Lower lobe of right lung (tissue), 2 donors: ENCODE results near the gene CELF2. TPM values are rescaled to one million over a fixed set of nuclear protein-coding genes. Genes with fewer than 3 reads are reported as not detected.

ENCODE experiments used
- ATAC-seq, 2 donors: fragments of 200-7000 bp; cut with Tn5 transposase; one replicate each; pipeline ENCODE4 v1.9.1; 2020 to 2022; ENCODE audit warnings: mild to moderate bottlenecking in 2 of 2, moderate library complexity in 2 of 2
- DNase-seq: peaks from one replicate; pipeline ENCODE4 v3.0.0-alpha.2; 2020
- H3K27ac ChIP-seq: fragments of 200-600 bp; one replicate; pipeline ENCODE4 v1.8.0; 2022
- H3K27me3 ChIP-seq: fragments of 200-600 bp; one replicate; pipeline ENCODE4 v1.8.0; 2022; ENCODE audit warnings: low read depth
- H3K36me3 ChIP-seq: fragments of 200-600 bp; one replicate; pipeline ENCODE4 v1.8.0; 2022; ENCODE audit warnings: mild to moderate bottlenecking
- H3K4me1 ChIP-seq: fragments of 200-600 bp; one replicate; pipeline ENCODE4 v1.8.0; 2022
- H3K4me3 ChIP-seq: fragments of 200-600 bp; one replicate; pipeline ENCODE4 v1.8.0; 2022; ENCODE audit warnings: mild to moderate bottlenecking
- H3K9me3 ChIP-seq: fragments of 200-600 bp; one replicate; pipeline ENCODE4 v1.8.0; 2022
- intact Hi-C: fragments of 100-400 bp; cut with DNase I; formaldehyde crosslinking; loops from one replicate; pipeline ENCODE4 v1.11.0; 2022
- total RNA-seq: library from RNA; stranded (reverse); fragmentation: NEBNext Ultra II Directional; extraction: Animal tissue kit (Norgen Biotek cat#: 25700); gene quantifications from one replicate; pipeline ENCODE4 v1.2.1, GENCODE V29; 2021
- TF ChIP-seq, protein P1 (sequence below): fragments of 200-600 bp; IDR thresholded peaks from one replicate; pipeline ENCODE4 v1.8.0; 2022; ENCODE audit warnings: antibody characterized with exemption, mild to moderate bottlenecking
- donor health status: DM: no; HTN: yes; CAD: no; lungs with severe emphysema.

The CELF2 gene
- total RNA-seq, 1 donor from 2014 or later, result 106 TPM

GRCh38 chr10:11045487-11045886 lies 27.8 kb downstream of the CELF2 start:
- Histone ChIP-seq H3K27ac (no peak overlapping the region), H3K4me3 (no peak overlapping the region), H3K27me3 (no peaks in the 10 kb centered on the region), H3K4me1 (peaks cover 12% of the 10 kb centered on the region), H3K36me3 (no peaks in the 10 kb centered on the region), H3K9me3 (no peaks in the 10 kb centered on the region)
- DNase-seq, result no peak
- TF ChIP-seq, protein P1, sequence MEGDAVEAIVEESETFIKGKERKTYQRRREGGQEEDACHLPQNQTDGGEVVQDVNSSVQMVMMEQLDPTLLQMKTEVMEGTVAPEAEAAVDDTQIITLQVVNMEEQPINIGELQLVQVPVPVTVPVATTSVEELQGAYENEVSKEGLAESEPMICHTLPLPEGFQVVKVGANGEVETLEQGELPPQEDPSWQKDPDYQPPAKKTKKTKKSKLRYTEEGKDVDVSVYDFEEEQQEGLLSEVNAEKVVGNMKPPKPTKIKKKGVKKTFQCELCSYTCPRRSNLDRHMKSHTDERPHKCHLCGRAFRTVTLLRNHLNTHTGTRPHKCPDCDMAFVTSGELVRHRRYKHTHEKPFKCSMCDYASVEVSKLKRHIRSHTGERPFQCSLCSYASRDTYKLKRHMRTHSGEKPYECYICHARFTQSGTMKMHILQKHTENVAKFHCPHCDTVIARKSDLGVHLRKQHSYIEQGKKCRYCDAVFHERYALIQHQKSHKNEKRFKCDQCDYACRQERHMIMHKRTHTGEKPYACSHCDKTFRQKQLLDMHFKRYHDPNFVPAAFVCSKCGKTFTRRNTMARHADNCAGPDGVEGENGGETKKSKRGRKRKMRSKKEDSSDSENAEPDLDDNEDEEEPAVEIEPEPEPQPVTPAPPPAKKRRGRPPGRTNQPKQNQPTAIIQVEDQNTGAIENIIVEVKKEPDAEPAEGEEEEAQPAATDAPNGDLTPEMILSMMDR, result no peak
- intact Hi-C loops, result no loop called here
- ATAC-seq, result no peak

DNA sequence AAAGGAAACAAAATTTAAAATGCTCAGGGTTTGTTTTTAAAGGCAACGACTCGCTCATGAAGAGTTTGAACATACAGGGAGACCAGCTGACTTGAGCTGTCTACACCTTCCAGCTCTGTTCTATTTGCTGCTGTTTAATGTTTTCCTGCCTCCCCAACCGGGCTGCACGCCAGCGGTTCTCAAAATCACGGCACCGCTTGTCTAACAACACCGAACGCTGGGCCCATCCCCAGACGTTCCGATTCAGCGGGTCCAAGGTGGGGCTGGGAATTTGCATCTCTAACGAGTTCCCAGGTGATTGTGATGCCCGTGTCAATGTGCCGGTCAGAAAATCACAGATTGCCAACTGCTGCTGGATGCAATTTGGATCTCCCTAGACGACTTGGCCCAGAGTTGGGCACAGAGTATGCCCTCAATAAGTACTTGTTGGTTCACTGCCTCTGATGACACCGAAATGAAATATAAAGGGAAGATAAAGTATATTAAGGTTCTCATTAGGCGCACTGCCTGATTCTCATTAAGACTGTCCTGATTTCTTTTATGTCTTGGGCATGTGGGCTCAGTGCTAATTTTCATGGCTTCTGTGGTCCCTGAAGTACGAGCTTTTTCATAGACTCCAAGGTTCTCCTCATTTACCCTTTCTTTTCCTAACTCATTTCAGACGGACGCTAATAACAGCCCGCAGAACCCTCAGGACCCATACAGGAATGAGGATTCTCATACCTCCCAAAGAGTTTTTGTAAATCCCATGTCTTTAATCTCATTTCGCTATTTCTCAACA lies 28.5 kb downstream of the CELF2 start:
- intact Hi-C loops, result no loop called here

GRCh38 chr10:11046776-11047160 lies 29.1 kb downstream of the CELF2 start:
- H3K27me3 ChIP-seq, result no peaks in the 10 kb centered on the region
- no peak overlapping the region for H3K27ac ChIP-seq
- DNase-seq, result no peak
- no peak overlapping the region for H3K4me3 ChIP-seq
- H3K4me1 ChIP-seq, result peaks cover 21% of the 10 kb centered on the region
- H3K9me3 ChIP-seq, result no peaks in the 10 kb centered on the region
- TF ChIP-seq, protein P1, result no peak
- no peak for ATAC-seq
- intact Hi-C loops, result no loop called here
- H3K36me3 ChIP-seq, result no peaks in the 10 kb centered on the region

More for the DNA sequence above, 28.5 kb downstream of the CELF2 start:
- TF ChIP-seq, protein P1, result no peak
- no peaks in the 10 kb centered on the region for H3K27me3 ChIP-seq
- no peak overlapping the region for H3K27ac ChIP-seq
- H3K9me3 ChIP-seq, result no peaks in the 10 kb centered on the region
- no peaks in the 10 kb centered on the region for H3K36me3 ChIP-seq
- ATAC-seq (no peak), DNase-seq (no peak)
- H3K4me3 ChIP-seq, result no peak overlapping the region
- H3K4me1 ChIP-seq, result peaks cover 19% of the 10 kb centered on the region

GRCh38 chr10:11048707-11049278 lies 31.1 kb downstream of the CELF2 start:
- TF ChIP-seq, protein P1, result no peak
- DNase-seq (no peak), ATAC-seq (peak in 1 of 2 donors; percentile 60)
- Histone ChIP-seq H3K27me3 (no peaks in the 10 kb centered on the region), H3K36me3 (no peaks in the 10 kb centered on the region), H3K4me1 (peaks cover 21% of the 10 kb centered on the region), H3K9me3 (no peaks in the 10 kb centered on the region), H3K4me3 (no peak overlapping the region), H3K27ac (no peak overlapping the region)
- intact Hi-C loops, result no loop called here

- H3K9me3 ChIP-seq, result no peaks in the 10 kb centered on the region
- ATAC-seq, result no peak
- intact Hi-C loops, result no loop called here
- no peak overlapping the region for H3K27ac ChIP-seq
- no peak overlapping the region for H3K4me3 ChIP-seq
- H3K4me1 ChIP-seq, result peaks cover 21% of the 10 kb centered on the region
- TF ChIP-seq, protein P1, result no peak
- H3K27me3 ChIP-seq, result no peaks in the 10 kb centered on the region
- DNase-seq, result no peak
- H3K36me3 ChIP-seq, result no peaks in the 10 kb centered on the region
These were observed 32.1 kb downstream of the CELF2 start for GRCh38 chr10:11049806-11050205.
